Measurements from ENCODE around the gene GNG7.
"Not testable (repeated sequence)": the region's sequence is repeated elsewhere in the genome, so short reads cannot be mapped to it uniquely, and the experiment has no call there.

Gene GNG7

DNA sequence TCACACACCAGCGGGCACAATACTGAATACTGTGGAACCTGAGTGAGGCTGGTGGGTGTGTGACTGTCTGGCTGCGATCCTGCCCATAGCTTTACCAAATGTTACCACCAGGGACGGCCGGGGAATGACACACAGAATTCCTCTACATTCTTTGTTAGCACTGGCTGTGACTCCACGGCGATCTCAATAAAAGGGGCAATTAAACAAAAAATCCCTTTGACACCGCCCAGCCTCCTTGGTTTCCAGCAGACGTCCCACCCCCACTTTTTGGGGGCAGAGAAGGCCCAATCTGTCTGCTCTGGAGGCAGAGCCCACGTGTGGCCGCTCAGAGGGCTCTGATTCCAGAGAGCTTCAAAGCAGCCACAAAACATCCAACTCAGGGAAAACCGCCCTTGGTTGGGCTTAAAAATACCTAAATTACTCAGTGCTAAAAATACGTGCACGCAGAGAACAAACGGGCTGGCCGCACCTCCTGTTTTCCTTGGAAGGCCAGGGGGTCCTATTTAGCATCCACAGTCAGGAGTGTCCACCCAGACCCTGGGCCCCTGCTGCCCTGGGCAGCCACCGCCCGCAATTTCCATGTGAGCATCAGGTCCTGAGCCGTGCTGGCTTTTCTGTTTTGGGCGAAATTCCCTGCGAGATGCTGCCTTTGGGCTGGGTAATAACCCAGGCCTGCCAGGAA, 178.7 kb downstream of the GNG7 start:
- DNase-seq, result no peak
- Mint-ChIP-seq H3K36me3 (ENCODE audit: insufficient read depth) (no peaks in the 10 kb centered on the region), H3K9me3 (no peaks in the 10 kb centered on the region), H3K27me3 (no peaks in the 10 kb centered on the region), H3K4me1 (ENCODE audit: low read depth in 2 of 2) (no peaks in the 10 kb centered on the region), H3K27ac (no peak overlapping the region), H3K4me3 (no peak overlapping the region)
- ATAC-seq (replicated peaks), result no peak

DNA sequence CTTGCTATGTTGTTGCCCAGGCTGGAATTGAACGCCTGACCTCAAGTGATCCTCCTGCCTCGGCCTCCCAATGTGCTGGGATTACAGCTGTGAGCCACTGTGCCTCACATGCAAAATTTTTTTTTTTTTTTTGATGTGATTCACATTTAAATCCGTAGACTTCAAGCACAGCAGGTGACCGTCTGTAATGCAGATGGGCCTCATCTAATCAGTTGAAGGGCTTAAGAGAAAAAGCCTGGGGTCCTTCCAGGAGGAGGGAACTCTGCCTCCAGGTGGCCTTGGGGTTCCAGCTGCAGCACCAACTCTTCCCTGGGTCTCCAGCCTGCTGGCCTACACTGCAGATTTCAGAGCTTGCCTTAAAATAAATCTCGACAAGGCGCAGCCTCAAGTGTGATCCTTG, 183.0 kb downstream of the GNG7 start:
- ATAC-seq (replicated peaks) (no peak), DNase-seq (no peak)
- no peaks in the 10 kb centered on the region for H3K27me3 Mint-ChIP-seq
- H3K36me3 Mint-ChIP-seq (ENCODE audit: insufficient read depth), result no peaks in the 10 kb centered on the region
- H3K4me1 Mint-ChIP-seq (ENCODE audit: low read depth in 2 of 2), result peaks cover 0 to 2% of the 10 kb centered on the region in 2 donors
- H3K27ac Mint-ChIP-seq, result no peak overlapping the region
- no peak overlapping the region for H3K4me3 Mint-ChIP-seq
- H3K9me3 Mint-ChIP-seq, result no peaks in the 10 kb centered on the region

DNA sequence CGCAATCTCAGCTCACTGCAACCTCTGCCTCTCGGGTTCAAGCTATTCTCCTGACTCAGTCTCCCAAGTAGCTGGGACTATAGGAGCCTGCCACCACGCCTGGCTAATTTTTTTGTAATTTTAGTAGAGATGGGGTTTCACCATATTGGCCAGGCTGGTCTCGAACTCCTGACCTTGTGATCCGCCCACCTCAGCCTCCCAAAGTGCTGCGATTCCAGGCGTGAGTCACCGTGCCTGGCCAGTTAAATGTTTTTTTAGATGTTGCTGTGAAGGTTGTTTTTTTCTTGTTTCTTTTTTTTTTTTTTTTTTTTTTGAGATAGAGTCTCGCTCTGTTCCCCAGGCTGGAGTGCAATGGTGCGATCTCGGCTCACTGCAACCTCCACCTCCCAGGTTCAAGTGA, 183.6 kb downstream of the GNG7 start:
- not testable (repeated sequence) for H3K27ac Mint-ChIP-seq; H3K36me3 Mint-ChIP-seq (ENCODE audit: insufficient read depth); H3K4me3 Mint-ChIP-seq; H3K27me3 Mint-ChIP-seq; H3K9me3 Mint-ChIP-seq; DNase-seq; H3K4me1 Mint-ChIP-seq (ENCODE audit: low read depth in 2 of 2); ATAC-seq (replicated peaks)

DNA sequence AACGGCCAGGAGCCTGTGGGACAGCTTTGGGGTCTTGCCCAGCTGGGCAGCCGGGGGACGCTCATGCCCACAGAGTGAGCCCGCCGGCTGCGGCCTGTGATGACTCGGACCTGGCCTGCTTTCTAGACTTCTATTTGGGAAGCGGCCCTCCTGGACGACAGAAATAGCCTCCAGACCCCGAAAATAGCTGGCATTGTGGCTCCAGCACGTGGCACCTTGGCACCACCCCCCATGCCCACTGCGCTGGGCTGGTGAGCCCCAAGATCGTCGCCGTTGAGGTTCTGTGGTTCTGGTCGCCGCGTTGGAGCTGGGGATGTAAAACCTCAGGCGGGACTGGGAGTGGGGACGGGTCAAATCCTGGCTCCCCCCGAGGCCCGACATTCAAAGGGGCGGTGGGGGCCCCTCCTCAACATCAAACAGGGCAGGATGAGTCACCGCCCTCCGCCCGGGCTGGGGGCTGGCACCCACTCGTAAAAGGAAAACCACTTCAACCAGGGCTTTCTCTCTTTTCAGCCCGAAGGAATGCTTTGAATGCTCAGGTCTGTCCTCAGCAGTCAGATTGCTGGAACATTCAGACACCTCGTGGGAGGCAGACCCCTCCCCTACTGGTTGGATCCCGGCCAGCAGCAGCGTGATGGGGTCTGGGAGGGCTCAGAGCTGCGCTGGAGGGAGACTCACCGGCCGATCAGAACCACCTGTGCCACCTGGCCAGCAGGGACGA, 184.5 kb downstream of the GNG7 start:
- Mint-ChIP-seq H3K36me3 (ENCODE audit: insufficient read depth) (no peaks in the 10 kb centered on the region), H3K27ac (no peak overlapping the region), H3K4me1 (ENCODE audit: low read depth in 2 of 2) (peaks cover 0 to 2% of the 10 kb centered on the region in 2 donors), H3K4me3 (peak overlapping the region in 1 of 2 donors; percentile 8), H3K27me3 (no peaks in the 10 kb centered on the region), H3K9me3 (no peaks in the 10 kb centered on the region)
- DNase-seq, result no peak
- ATAC-seq (replicated peaks), result peak; percentile 21

DNA sequence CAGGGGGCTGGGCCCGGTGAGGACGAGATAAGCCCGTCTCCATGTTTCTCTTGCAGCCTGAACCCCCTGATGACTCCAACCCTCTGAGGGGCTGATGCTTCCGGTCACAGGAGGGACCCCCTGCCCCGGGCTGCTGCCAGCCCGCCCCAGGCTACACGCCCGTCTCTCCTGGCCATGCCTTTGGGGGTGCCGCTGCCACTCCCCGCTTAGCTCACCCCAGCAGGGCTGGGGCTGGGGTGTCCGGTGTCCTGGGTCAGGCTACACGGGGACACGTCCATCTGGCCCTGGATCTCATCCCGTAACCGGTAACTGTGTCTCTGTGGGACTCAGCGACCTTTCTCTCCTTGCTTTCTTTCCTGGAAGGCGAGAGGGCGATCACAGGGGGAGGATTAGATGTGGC, 185.8 kb downstream of the GNG7 start:
- Mint-ChIP-seq H3K27ac (no peak overlapping the region), H3K4me3 (no peak overlapping the region), H3K9me3 (no peaks in the 10 kb centered on the region), H3K4me1 (ENCODE audit: low read depth in 2 of 2) (peaks cover 0 to 2% of the 10 kb centered on the region in 2 donors), H3K36me3 (ENCODE audit: insufficient read depth) (no peaks in the 10 kb centered on the region), H3K27me3 (no peaks in the 10 kb centered on the region)
- DNase-seq (no peak), ATAC-seq (replicated peaks) (no peak)

DNA sequence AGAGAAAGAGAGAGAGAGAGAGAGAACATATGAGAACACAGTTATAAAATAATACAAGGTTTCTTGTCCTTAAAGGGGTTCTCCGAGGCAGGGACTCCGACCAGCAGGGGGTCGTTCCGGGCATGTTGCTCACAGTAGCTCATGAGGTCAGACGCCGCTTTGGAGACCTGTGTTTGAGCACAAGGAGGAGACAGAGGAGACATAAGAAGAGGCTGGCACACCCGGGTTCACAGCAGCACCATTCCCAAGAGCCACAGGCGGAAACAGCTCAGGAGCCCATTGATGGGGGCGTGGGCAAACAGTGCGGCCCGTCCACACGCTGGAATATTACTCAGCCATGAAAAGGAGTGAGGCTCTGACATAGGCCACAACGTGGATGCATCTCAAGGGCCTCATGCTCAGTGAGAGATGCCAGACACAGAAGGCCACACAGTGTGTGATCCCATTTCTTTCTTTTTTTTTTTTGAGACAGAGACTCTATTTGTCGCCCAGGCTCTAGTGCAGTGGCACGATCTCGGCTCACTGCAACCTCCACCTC, 187.4 kb downstream of the GNG7 start:
- no peak for ATAC-seq (replicated peaks)
- H3K9me3 Mint-ChIP-seq, result no peaks in the 10 kb centered on the region
- no peak overlapping the region for H3K27ac Mint-ChIP-seq
- no peak for DNase-seq
- peaks cover 0 to 2% of the 10 kb centered on the region in 2 donors for H3K4me1 Mint-ChIP-seq (ENCODE audit: low read depth in 2 of 2)
- peaks cover 0 to 4% of the 10 kb centered on the region in 2 donors for H3K27me3 Mint-ChIP-seq
- peak overlapping the region in 1 of 2 donors; percentile 25 for H3K4me3 Mint-ChIP-seq
- H3K36me3 Mint-ChIP-seq (ENCODE audit: insufficient read depth), result no peaks in the 10 kb centered on the region

DNA sequence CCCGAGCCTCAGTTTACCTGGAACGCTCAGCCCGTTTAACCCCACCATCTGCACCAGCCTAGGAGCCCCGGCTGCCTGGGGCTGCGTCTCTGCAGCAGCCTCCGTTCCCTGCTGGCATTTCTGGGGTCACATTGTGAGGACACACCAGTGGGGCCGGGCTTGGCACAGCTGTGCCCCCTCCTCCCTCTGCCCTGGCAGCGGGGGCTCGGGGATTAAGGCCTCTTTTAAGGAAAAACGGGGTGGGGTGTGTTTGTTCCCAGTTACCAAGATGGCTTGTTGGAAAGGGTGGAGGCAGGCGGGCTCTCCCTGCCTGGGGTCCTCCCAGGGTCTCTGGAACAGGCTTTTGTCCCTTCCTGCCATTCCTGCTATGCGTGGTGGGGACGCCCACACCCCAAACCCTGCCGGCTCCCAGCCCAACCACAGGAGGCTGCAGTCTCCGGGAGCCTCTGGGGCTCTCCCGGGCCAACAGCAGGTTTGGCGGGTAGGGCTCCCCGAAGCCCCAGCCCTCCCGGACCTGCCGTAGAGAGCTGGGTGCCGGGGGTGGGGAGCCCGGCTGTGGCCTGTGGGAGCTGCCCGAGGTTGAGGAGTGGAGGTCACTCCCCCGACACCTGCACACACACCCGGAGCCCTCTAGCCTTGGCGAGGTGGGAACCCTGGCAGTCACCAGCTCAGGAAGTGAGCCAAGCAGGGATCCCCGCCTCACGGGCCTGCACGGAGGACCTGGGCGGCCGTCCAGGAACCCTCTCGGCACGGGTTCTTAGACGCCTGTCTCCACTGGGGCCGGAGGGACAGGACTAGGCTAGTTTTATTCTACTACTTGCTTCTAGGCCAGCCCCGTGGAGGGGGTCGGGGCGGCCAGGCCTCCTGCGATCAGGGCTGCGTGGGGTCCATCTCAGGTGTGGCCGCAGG, 189.7 kb downstream of the GNG7 start:
- Mint-ChIP-seq H3K9me3 (no peaks in the 10 kb centered on the region), H3K27me3 (peaks cover 0 to 4% of the 10 kb centered on the region in 2 donors), H3K4me1 (ENCODE audit: low read depth in 2 of 2) (peaks cover 3 to 5% of the 10 kb centered on the region in 2 donors), H3K27ac (no peak overlapping the region), H3K4me3 (no peak overlapping the region), H3K36me3 (ENCODE audit: insufficient read depth) (no peaks in the 10 kb centered on the region)
- DNase-seq (no peak), ATAC-seq (replicated peaks) (no peak)

DNA sequence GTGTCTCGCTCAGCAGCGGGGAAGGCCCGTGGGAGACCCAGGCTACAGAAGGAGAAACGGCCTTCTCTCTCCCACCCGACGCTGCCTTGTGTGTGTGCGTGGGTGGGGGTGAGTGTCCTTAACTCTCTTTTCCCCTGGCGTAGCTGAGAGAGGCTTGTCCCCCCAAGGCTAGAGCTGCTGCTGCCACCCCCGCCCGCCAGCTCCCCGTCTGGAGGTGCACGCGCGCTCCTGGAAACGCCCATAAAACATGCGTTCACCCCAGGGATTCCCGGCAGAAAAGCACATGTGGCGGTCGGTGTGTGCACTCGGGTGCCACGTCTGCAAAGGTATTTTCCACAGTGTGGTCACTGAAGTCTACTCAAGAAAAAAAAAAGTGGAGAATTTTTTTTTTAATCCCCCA, 190.5 kb downstream of the GNG7 start:
- no peak for DNase-seq
- Mint-ChIP-seq H3K4me3 (no peak overlapping the region), H3K27ac (no peak overlapping the region), H3K27me3 (peaks cover 0 to 4% of the 10 kb centered on the region in 2 donors), H3K36me3 (ENCODE audit: insufficient read depth) (no peaks in the 10 kb centered on the region), H3K9me3 (no peaks in the 10 kb centered on the region), H3K4me1 (ENCODE audit: low read depth in 2 of 2) (peaks cover 7 to 8% of the 10 kb centered on the region in 2 donors)
- no peak for ATAC-seq (replicated peaks)

DNA sequence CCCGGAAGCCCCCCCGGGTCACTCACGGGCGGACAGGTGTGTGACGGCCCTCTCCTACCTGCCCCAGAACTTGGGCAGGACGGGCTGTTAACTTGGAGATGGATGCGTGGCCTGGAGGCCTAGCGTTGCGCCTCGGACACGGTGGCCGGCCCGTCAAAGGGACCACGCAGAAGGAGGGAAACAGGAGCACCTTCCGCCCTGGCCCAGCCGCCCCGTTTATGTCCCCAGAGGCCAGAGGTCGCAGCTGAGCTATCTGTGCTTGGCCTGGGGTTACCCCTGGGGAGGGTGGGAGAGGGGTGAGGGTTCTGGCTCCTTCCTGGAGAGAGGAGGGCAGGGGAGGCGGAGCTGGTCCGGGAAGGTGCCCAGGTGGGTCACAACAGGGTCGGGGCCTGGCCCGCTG, 190.9 kb downstream of the GNG7 start:
- Mint-ChIP-seq H3K9me3 (no peaks in the 10 kb centered on the region), H3K4me3 (no peak overlapping the region)

DNA sequence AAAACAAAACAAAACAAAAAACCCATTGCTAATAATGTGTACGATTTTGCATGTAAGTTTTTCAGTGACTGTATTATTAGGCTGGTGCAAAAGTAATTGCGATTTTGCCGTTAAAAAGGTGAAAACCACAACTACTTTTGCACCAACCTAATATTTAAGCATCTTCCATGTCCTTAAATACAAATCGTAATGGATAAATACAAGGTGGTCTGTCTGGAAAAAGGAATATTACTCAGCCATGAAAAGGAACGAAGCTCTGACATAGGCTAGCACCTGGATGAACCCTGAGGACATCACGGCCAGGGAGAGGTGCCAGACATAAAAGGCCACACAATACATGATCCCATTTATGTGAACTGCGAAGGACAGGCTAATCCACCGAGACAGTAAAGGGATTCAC, 193.4 kb downstream of the GNG7 start:
- Mint-ChIP-seq H3K27ac (no peak overlapping the region), H3K4me3 (no peak overlapping the region), H3K9me3 (no peaks in the 10 kb centered on the region), H3K4me1 (ENCODE audit: low read depth in 2 of 2) (peaks cover 8 to 11% of the 10 kb centered on the region in 2 donors), H3K27me3 (peaks cover 0 to 4% of the 10 kb centered on the region in 2 donors), H3K36me3 (ENCODE audit: insufficient read depth) (peaks cover 1% of the 10 kb centered on the region)
- DNase-seq (no peak), ATAC-seq (replicated peaks) (no peak)

More for the DNA sequence above, 190.9 kb downstream of the GNG7 start:
- ATAC-seq (replicated peaks), result no peak
- Mint-ChIP-seq H3K4me1 (ENCODE audit: low read depth in 2 of 2) (peaks cover 7 to 8% of the 10 kb centered on the region in 2 donors), H3K27ac (no peak overlapping the region), H3K27me3 (peaks cover 0 to 4% of the 10 kb centered on the region in 2 donors), H3K36me3 (ENCODE audit: insufficient read depth) (no peaks in the 10 kb centered on the region)
- no peak for DNase-seq

DNA sequence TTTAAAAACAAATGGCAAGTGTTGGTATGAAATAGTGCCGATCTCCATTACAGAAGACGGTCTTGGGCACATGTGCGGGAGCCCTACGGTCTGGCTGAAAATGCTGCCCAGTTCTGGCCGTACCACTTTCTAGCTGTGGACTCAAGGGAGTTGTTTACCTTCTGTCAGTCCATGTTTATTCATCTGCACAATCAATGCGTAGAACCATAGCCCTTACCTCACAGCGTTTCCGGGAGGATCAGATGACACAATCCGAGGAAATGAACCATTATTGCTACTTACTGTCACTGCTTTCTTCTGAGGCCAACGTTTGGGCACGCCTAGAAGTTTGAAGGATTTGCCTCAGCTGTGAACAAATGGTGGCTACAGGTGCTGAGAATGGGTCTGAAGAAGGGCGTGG, 195.4 kb downstream of the GNG7 start:
- peak in 1 of 3 experiments; percentile 16 for DNase-seq

DNA sequence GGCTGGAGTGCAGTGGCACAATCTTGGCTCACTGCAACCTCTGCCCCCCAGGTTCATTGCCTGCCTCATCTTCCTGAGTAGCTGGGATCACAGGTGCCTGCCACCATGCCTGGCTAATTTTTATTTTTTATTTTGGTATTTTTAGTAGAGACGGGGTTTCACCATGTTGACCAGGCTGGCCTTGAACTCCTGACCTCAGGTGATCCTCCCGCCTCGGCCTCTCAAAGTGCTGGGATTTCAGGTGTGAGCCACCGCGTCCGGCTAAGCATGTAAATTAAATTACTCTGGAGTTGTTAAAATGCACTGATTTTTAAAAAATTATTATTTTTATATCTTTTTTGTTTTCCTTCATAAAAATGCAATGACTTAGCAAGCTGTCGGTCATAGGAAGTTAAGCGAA, 195.8 kb downstream of the GNG7 start:
- H3K4me3 Mint-ChIP-seq; ATAC-seq (replicated peaks); DNase-seq; H3K9me3 Mint-ChIP-seq; H3K27me3 Mint-ChIP-seq: not testable (repeated sequence)
- H3K27ac Mint-ChIP-seq, result peak overlapping the region in 1 of 2 donors; percentile 31
- H3K4me1 Mint-ChIP-seq (ENCODE audit: low read depth in 2 of 2), result peaks cover 22% of the 10 kb centered on the region in 2 donors
- H3K36me3 Mint-ChIP-seq (ENCODE audit: insufficient read depth), result peaks cover 12% of the 10 kb centered on the region

More for the DNA sequence above, 195.4 kb downstream of the GNG7 start:
- peak; percentile 13 for ATAC-seq (replicated peaks)
- Mint-ChIP-seq H3K27me3 (peaks cover 0 to 4% of the 10 kb centered on the region in 2 donors), H3K36me3 (ENCODE audit: insufficient read depth) (peaks cover 12% of the 10 kb centered on the region), H3K4me1 (ENCODE audit: low read depth in 2 of 2) (peaks cover 22% of the 10 kb centered on the region in 2 donors), H3K4me3 (no peak overlapping the region), H3K27ac (peak overlapping the region in 1 of 2 donors; percentile 31), H3K9me3 (no peaks in the 10 kb centered on the region)

DNA sequence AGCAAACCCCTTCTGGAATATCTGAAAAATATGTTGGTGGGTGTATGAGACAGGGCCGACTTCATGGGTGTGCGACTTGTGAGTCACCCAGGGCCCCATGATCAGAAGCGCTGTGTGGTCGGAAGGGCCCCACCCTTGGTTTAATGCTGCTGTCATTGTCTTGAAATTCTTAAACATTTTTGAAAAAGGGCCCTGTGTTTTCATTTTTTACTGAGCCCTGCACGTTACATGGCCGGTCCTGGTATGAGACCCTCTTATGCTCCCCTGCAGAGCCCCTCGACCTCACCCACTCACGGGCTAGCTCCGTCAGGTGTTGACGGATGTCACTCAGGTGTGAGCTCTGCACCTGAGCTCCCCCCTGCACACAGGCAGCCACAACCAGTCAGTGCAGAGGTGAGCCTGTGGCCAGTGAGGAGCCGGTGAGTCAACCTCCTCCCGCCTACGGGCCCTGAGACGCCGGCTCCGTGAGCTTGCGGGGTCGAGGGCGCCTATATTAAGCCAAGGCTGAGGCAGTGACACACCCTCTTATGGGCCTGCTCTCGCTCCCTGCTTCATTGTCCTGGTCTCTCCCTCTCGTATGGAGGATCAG, 198.9 kb downstream of the GNG7 start:
- DNase-seq, result peak; percentile 58 to 63 (median 60)
- Mint-ChIP-seq H3K4me1 (ENCODE audit: low read depth in 2 of 2) (peaks cover 22% of the 10 kb centered on the region in 2 donors), H3K27me3 (no peaks in the 10 kb centered on the region), H3K4me3 (peak overlapping the region; percentile 74 to 77), H3K27ac (peak overlapping the region; percentile 94 to 97), H3K9me3 (no peaks in the 10 kb centered on the region), H3K36me3 (ENCODE audit: insufficient read depth) (peaks cover 12% of the 10 kb centered on the region)
- peak; percentile 89 for ATAC-seq (replicated peaks)
